ENCODE measurements around the gene POLE4. TPM values are rescaled to one million over a fixed set of nuclear protein-coding genes. Genes with fewer than 3 reads are reported as not detected.

POLE4 gene
- total RNA-seq, 1 experiment from 2014 or later, result 34.4 TPM

GRCh38 chr2:74975016-74975415 is 16.6 kb downstream of the POLE4 start:
- no peak overlapping the region for H3K27ac ChIP-seq (ENCODE audit: insufficient read length, low read depth, low read length)
- H3K4me3 Mint-ChIP-seq, result no peak overlapping the region

More at GRCh38 chr2:74975016-74975415, 16.6 kb downstream of the POLE4 start:
- Histone ChIP-seq H3K27me3 (ENCODE audit: insufficient read depth, low read length) (no peaks in the 10 kb centered on the region), H3K14ac (ENCODE audit: insufficient read depth, low read length) (no peak overlapping the region), H3K79me1 (ENCODE audit: insufficient read depth, low read depth, low read length, poor library complexity, severe bottlenecking) (no peaks in the 10 kb centered on the region), H4K5ac (ENCODE audit: insufficient read length, low read depth, low read length) (no peak overlapping the region), H3K56ac (ENCODE audit: insufficient read length, low read depth, low read length) (no peak overlapping the region), H2BK15ac (ENCODE audit: low read depth, low read length) (no peak overlapping the region), H2BK20ac (ENCODE audit: low read depth, low read length, poor library complexity, severe bottlenecking) (no peak overlapping the region), H2BK120ac (ENCODE audit: low read depth, low read length, poor library complexity, severe bottlenecking) (no peak overlapping the region), H3K18ac (ENCODE audit: insufficient read length, low read depth, low read length) (no peak overlapping the region), H3K23me2 (ENCODE audit: insufficient read length, low read depth, low read length, poor library complexity, severe bottlenecking) (no peaks in the 10 kb centered on the region), H3K4ac (ENCODE audit: low read depth, low read length) (no peak overlapping the region), H3K4me1 (ENCODE audit: insufficient read depth, low read length) (no peaks in the 10 kb centered on the region), H4K91ac (ENCODE audit: insufficient read length, low read depth, low read length) (no peak overlapping the region), H2BK5ac (ENCODE audit: insufficient read length, low read length) (no peak overlapping the region), H4K8ac (replicated peaks; ENCODE audit: insufficient read length, low read depth, low read length) (no peak overlapping the region), H3T11ph (ENCODE audit: low read length) (no peak overlapping the region), H2AK5ac (ENCODE audit: insufficient read length, low read length) (no peak overlapping the region), H3K9me3 (ENCODE audit: control insufficient read depth, low read depth, low read length) (no peaks in the 10 kb centered on the region), H3K9ac (ENCODE audit: extremely low read depth, insufficient read length, low read length) (no peak overlapping the region), H3K23ac (ENCODE audit: insufficient read length, low read depth, low read length) (no peak overlapping the region), H3K4me2 (ENCODE audit: insufficient read depth, insufficient read length, low read length) (no peak overlapping the region), H3K79me2 (ENCODE audit: insufficient read depth, low read length) (no peaks in the 10 kb centered on the region), H4K20me1 (ENCODE audit: control insufficient read depth, insufficient read depth, insufficient read length) (no peaks in the 10 kb centered on the region), H2BK12ac (ENCODE audit: insufficient read length, low read depth, low read length) (no peak overlapping the region), H2AFZ (ENCODE audit: low read length) (no peak overlapping the region)
- no peaks in the 10 kb centered on the region for H3K27me3 Mint-ChIP-seq (ENCODE audit: low read depth)
- no CpG with 5 or more reads among the region's 7 CpGs for WGBS (ENCODE audit: extremely low coverage, insufficient read length, low lambda C conversion rate)
- H3K36me3 Mint-ChIP-seq (ENCODE audit: insufficient read depth in 1 of 3, low read depth in 3 of 3), result peaks cover 0 to 2% (median 2%) of the 10 kb centered on the region in 3 experiments; a peak in 1 of 7 replicates
- TF ChIP-seq CTCF (conservative IDR thresholded peaks at IDR 0.05), result no peak
- H3K4me1 Mint-ChIP-seq, result no peaks in the 10 kb centered on the region
- peaks cover 0 to 2% of the 10 kb centered on the region in 2 experiments; a peak in 1 of 5 replicates for H3K9me3 Mint-ChIP-seq
- H3K27ac Mint-ChIP-seq, result no peak overlapping the region; a peak in 1 of 7 replicates
- no peak for DNase-seq

Measured in H9 (cell line).